BLaER1 treated with 17β-estradiol and CSF1 and Interleukin-3, amounts not matched to agents 10 nM and 100 nM (cell line): ENCODE data around the gene OXSM.

Source experiments
- H3K27ac ChIP-seq, 11 experiments: shearing (Covaris generic); formaldehyde crosslinking; 2 replicates each; pipeline ENCODE4 v1.8.1; 2022
- H3K27me3 ChIP-seq, 11 experiments: shearing (Covaris generic); formaldehyde crosslinking; 2 replicates each; pipeline ENCODE4 v1.8.1; 2022
- H3K36me3 ChIP-seq, 11 experiments: shearing (Covaris generic); formaldehyde crosslinking; 2 replicates each; pipeline ENCODE4 v1.8.1; 2022
- H3K4me1 ChIP-seq, 10 experiments: shearing (Covaris generic); formaldehyde crosslinking; 2 replicates each; pipeline ENCODE4 v1.8.1; 2022
- H3K4me2 ChIP-seq, 11 experiments: shearing (Covaris generic); formaldehyde crosslinking; 2 replicates each; pipeline ENCODE4 v1.8.1; 2022
- H3K4me3 ChIP-seq, 10 experiments: shearing (Covaris generic); formaldehyde crosslinking; 2 replicates each; pipeline ENCODE4 v1.8.1; 2022
- H3K9ac ChIP-seq, 11 experiments: shearing (Covaris generic); formaldehyde crosslinking; 2 replicates each; pipeline ENCODE4 v1.8.1; 2022
- H3K9me3 ChIP-seq, 11 experiments: shearing (Covaris generic); formaldehyde crosslinking; replicated peaks in 1 of 11; 2 replicates each; pipeline ENCODE4 v1.8.1; 2022
- H4K20me1 ChIP-seq, 11 experiments: shearing (Covaris generic); formaldehyde crosslinking; 2 replicates each; pipeline ENCODE4 v1.8.1; 2022
- Cebpa-rat ChIP-seq, 11 experiments: shearing (Covaris generic); IDR thresholded peaks; 2 replicates each; pipeline ENCODE4 v1.8.1; 2022

OXSM gene

DNA sequence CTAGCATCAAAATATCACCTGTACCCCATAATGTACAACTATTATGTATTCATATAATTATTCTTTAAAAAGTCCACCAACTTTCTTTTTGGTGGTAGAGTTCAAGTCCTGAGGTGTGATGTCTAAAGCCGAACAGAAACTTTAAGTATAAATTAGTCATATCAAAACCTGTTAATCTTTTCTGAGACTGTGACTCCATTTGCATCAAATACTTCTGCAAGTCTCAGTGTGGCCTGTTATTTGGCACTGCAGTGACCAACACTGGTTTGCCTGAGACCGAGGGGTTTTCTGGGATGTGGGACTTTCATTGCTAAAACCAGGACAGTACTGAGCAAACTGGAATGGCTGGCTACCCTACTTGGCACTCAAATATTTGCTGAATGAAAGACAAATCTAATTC is 14.0 kb upstream of the OXSM start:
- Histone ChIP-seq H3K4me2 (no peak overlapping the region), H3K4me3 (no peak overlapping the region), H3K36me3 (peaks cover 58 to 95% (median 86%) of the 10 kb centered on the region in 11 experiments), H3K9me3 (peaks cover 64 to 85% (median 79%) of the 10 kb centered on the region in 11 experiments), H3K27ac (no peak overlapping the region), H3K4me1 (peaks cover 10 to 16% (median 11%) of the 10 kb centered on the region in 10 experiments), H4K20me1 (peaks cover 3 to 13% (median 10%) of the 10 kb centered on the region in 11 experiments; a peak in 18 of 22 replicates), H3K9ac (no peak overlapping the region), H3K27me3 (no peaks in the 10 kb centered on the region)
- TF ChIP-seq Cebpa-rat (IDR thresholded peaks at IDR 0.05), result no peak

DNA sequence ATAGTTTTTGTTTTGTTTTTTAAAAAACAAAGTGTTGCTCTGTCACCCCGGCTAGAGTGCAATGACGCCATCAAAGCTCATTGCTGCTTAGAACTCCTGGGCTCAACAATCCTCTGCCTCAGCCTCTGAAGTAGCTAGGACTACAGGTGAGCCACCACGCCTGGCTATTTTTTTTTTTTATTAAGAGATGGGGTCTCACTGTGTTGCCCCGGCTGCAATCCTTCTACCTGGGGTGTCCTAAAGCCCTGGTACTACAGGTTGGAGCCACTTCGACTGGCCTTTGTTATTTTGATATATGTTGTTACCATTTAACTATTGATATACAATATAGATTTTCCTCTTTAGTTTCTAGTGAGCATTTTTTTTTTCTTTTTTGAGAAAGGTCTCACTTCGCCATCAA is 9.3 kb upstream of the OXSM start:
- H4K20me1 ChIP-seq, result peaks cover 19 to 33% (median 23%) of the 10 kb centered on the region in 11 experiments; a peak in 19 of 22 replicates
- H3K4me1 ChIP-seq, result peaks cover 36 to 45% (median 41%) of the 10 kb centered on the region in 10 experiments
- peak overlapping the region in 7 of 10 experiments; percentile 82 to 92 (median 89); a peak in 8 of 20 replicates for H3K4me3 ChIP-seq
- no peak for TF ChIP-seq Cebpa-rat (IDR thresholded peaks at IDR 0.05)
- peaks cover 19 to 38% (median 32%) of the 10 kb centered on the region in 11 experiments for H3K9me3 ChIP-seq
- H3K27me3 ChIP-seq, result no peaks in the 10 kb centered on the region
- H3K36me3 ChIP-seq, result peaks cover 30 to 48% (median 40%) of the 10 kb centered on the region in 11 experiments
- H3K27ac ChIP-seq, result no peak overlapping the region
- H3K4me2 ChIP-seq, result peak overlapping the region; percentile 89 to 97 (median 93)
- peak overlapping the region in 6 of 11 experiments; percentile 29 to 90 (median 90); a peak in 8 of 22 replicates for H3K9ac ChIP-seq

DNA sequence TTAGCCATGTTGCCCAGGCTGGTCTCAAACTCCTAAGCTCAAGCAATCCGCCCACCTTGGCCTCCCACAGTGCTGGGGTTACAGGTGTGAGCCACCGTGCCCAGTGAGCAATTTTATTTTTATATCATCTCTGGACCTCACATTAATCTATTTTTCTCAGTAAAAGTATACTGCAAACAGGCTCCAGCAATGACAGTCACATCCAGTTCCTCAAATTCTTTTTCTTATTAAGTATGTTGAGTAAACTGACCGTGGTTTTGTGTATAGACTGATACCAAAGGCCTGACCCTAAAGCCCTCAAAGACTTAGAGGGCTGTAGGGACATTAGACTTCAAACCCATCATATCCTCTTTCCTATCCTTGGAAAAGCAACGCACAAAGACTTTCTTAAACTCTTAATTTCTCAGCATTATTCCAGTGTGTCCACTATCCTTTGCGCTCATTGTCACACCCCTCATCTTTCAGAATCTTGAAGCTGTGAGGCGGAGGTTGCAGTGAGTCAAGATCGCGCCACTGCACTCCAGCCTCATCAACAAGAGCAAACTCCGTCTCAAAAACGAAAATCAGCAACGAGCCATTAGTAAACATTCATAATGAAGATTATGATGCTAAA is 8.6 kb upstream of the OXSM start:
- peak overlapping the region; percentile 78 to 92 (median 86); a peak in 18 of 20 replicates for H3K4me3 ChIP-seq
- peaks cover 36 to 49% (median 42%) of the 10 kb centered on the region in 10 experiments for H3K4me1 ChIP-seq
- TF ChIP-seq Cebpa-rat (IDR thresholded peaks at IDR 0.05), result no peak
- peak overlapping the region in 7 of 11 experiments; percentile 5 to 91 (median 84); a peak in 6 of 22 replicates for H3K27ac ChIP-seq
- no peaks in the 10 kb centered on the region for H3K27me3 ChIP-seq
- peaks cover 19 to 33% (median 23%) of the 10 kb centered on the region in 11 experiments; a peak in 19 of 22 replicates for H4K20me1 ChIP-seq
- peak overlapping the region; percentile 51 to 90 (median 89); a peak in 20 of 22 replicates for H3K9ac ChIP-seq
- H3K4me2 ChIP-seq, result peak overlapping the region; percentile 89 to 97 (median 93)
- H3K36me3 ChIP-seq, result peaks cover 23 to 42% (median 34%) of the 10 kb centered on the region in 11 experiments
- peaks cover 13 to 32% (median 26%) of the 10 kb centered on the region in 11 experiments for H3K9me3 ChIP-seq

DNA sequence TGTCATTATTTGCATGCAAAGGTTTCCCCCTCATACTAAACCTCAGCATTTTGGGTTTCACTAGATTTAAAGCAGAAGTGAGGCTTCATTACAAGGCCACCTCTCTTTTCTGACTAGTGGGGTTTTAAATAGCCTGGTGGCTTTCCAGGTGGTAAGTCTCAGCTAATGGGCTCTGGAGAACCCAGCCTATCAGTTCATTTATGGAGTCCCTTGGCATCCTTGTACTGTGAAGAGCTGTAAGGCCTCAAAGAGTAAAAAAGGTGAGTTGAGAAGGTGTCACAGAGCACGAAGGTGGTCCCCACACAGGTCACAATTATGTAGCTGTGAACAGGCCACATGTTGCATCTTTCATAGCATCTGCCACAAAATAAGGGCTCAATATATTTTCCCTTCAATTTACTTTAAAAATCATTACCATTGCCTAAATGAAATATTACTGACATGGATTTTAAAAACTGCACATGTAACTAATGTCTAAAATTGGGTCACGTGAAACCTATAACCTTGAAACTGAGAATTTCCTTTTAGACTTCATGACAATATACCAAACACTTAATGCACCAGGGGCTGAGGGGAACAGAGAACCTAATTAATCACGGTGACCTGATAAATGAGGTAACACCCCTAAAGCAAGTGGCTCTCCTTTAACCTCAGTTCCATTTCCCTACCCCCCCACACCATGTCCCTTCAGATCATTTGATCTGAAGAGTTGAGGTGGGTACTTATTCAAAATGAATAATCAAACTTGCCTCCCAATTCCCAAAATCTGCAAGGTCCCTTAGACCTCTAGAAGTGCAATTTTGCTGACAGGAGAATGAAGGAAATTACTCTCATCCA is 7.9 kb upstream of the OXSM start:
- peak overlapping the region; percentile 78 to 92 (median 86) for H3K4me3 ChIP-seq
- H3K9ac ChIP-seq, result peak overlapping the region; percentile 84 to 91 (median 89)
- H3K9me3 ChIP-seq, result peaks cover 6 to 24% (median 19%) of the 10 kb centered on the region in 11 experiments; a peak in 21 of 22 replicates
- TF ChIP-seq Cebpa-rat (IDR thresholded peaks at IDR 0.05), result no peak
- H3K36me3 ChIP-seq, result peaks cover 16 to 34% (median 26%) of the 10 kb centered on the region in 11 experiments
- peaks cover 19 to 33% (median 23%) of the 10 kb centered on the region in 11 experiments; a peak in 19 of 22 replicates for H4K20me1 ChIP-seq
- no peaks in the 10 kb centered on the region for H3K27me3 ChIP-seq
- H3K4me1 ChIP-seq, result peaks cover 36 to 57% (median 44%) of the 10 kb centered on the region in 10 experiments
- peak overlapping the region; percentile 89 to 97 (median 93) for H3K4me2 ChIP-seq
- H3K27ac ChIP-seq, result peak overlapping the region; percentile 61 to 92 (median 86); a peak in 21 of 22 replicates

DNA sequence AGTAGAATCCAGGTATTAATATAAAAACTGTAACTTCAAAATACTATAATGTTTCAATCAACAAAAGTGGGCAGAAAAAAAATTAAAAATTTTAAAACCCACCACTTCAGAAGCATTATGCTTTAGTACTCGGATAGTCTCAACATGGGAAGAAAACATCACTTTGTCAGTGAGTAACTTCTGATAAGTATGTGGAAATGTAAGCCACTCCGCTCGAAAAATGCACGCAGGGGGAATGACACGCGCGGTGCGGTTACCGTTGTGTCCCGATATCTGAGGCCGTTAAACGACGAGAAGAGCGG is 7.3 kb upstream of the OXSM start:
- Histone ChIP-seq H3K27ac (peak overlapping the region; percentile 61 to 92 (median 86)), H3K9me3 (peaks cover under 1 to 18% (median 12%) of the 10 kb centered on the region in 11 experiments; a peak in 20 of 22 replicates), H3K9ac (peak overlapping the region; percentile 84 to 91 (median 89)), H4K20me1 (peaks cover 19 to 33% (median 23%) of the 10 kb centered on the region in 11 experiments; a peak in 19 of 22 replicates), H3K4me1 (peaks cover 36 to 63% (median 47%) of the 10 kb centered on the region in 10 experiments), H3K36me3 (peaks cover 10 to 28% (median 20%) of the 10 kb centered on the region in 11 experiments), H3K27me3 (no peaks in the 10 kb centered on the region), H3K4me2 (peak overlapping the region; percentile 89 to 97 (median 93)), H3K4me3 (peak overlapping the region; percentile 78 to 92 (median 86))
- no peak for TF ChIP-seq Cebpa-rat (IDR thresholded peaks at IDR 0.05)

DNA sequence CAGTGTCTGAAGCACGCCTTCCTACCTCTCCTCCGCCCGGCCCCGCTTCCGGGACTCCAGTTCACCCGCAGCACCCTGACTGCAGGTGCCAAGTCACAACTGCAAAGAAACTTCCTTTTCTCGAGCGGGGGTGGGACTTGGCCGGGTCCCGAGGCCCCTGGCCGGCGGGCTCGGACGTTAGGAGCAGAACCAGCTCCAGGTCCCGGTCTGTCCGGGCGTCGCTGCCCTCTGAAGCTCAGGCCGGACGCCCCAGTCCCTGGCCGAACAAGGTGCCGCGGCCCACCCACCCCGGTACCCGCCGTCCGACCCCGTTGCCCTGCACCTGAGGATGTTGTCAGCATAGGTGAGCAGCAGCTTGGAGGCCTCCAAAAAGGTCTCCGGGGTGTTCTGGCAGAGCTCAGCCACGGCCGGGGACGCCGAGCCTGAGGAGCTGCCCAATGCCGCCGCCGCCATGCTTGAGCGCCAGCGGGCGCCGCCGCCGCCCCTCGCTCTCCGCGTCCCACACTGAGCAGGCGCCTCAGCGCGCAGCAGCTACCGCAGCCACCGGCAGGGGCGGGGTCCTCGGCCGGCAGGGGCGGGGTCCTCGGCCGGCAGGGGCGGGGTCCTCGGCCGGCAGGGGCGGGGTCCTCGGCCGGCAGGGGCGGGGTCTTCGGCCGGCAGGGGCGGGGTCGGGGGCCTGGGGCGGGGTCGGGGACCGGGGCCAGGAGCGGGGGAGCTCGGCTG is 6.8 kb upstream of the OXSM start, which contains the start of gene NGLY1:
Gene NGLY1 (minus strand): TSS at position 506 of the 723 bp plus-strand sequence. CDS start 53 bp downstream, at position 453.
- Histone ChIP-seq H3K27me3 (no peaks in the 10 kb centered on the region), H3K9ac (peak within 1 kb of the TSS; percentile 84 to 91 (median 90)), H3K27ac (peak within 1 kb of the TSS; percentile 80 to 95 (median 92)), H3K9me3 (peaks cover 0 to 13% (median 7%) of the 10 kb centered on the region in 11 experiments; a peak in 13 of 22 replicates), H3K36me3 (peaks cover 5 to 23% (median 15%) of the 10 kb centered on the region in 11 experiments; a peak in 21 of 22 replicates), H3K4me2 (peak within 1 kb of the TSS; percentile 89 to 97 (median 93)), H3K4me3 (peak within 1 kb of the TSS; percentile 78 to 92 (median 86)), H3K4me1 (peaks cover 36 to 68% (median 50%) of the 10 kb centered on the region in 10 experiments), H4K20me1 (peaks cover 19 to 33% (median 23%) of the 10 kb centered on the region in 11 experiments; a peak in 19 of 22 replicates)
- TF ChIP-seq Cebpa-rat (IDR thresholded peaks at IDR 0.05), result no peak

DNA sequence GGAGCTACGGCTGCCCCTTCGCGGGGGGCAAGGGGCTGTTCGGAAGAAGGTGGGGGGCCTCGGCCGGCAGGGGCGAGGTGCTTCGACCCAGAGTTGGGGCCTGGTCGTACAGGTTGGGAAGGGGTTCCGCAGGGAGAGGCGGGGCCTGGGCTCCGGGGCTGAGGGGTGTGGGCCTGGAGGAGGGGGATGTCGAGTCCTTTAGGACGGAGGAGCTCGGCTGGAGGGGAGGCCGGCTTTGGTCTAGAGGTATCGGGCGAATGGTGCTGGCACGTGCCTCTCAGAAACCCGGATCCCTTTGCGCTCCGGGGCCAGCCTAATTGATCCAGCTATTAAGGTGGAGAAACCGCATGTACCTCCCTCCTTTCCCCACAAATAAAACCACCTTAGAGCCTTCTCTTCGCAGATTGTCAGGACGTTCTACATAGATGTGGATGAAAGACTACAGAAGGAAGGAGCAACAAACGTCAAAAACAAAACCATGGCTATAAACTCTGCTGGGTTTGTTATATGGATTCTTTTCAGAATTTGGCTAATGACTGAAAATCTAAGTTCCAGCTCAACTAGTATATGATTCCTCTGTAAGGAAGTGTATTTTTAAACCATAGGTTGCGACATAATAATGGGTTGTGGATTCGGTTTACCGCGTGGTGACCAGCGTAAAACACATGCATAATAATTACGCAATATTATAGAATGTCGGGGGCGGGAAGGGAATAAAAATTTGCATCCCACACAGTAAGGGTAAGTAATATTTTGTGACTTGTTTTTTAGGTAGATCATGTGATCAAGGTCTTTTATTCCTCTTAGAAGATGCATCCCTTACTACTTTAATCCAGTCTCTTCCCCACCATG is 6.0 kb upstream of the OXSM start:
- no peaks in the 10 kb centered on the region for H3K27me3 ChIP-seq
- peak overlapping the region; percentile 80 to 95 (median 92) for H3K27ac ChIP-seq
- peak overlapping the region; percentile 78 to 92 (median 86) for H3K4me3 ChIP-seq
- peak in 8 of 11 experiments; percentile 59 to 97 (median 80); a peak in 13 of 22 replicates for TF ChIP-seq Cebpa-rat (IDR thresholded peaks at IDR 0.05)
- H4K20me1 ChIP-seq, result peaks cover 19 to 32% (median 23%) of the 10 kb centered on the region in 11 experiments; a peak in 19 of 22 replicates
- H3K4me1 ChIP-seq, result peaks cover 41 to 76% (median 58%) of the 10 kb centered on the region in 10 experiments
- peak overlapping the region; percentile 83 to 91 (median 89) for H3K9ac ChIP-seq
- peaks cover 0 to 15% (median 7%) of the 10 kb centered on the region in 11 experiments; a peak in 16 of 22 replicates for H3K36me3 ChIP-seq
- H3K4me2 ChIP-seq, result peak overlapping the region; percentile 71 to 95 (median 84)
- H3K9me3 ChIP-seq, result peaks cover 0 to 6% (median 2%) of the 10 kb centered on the region in 11 experiments; a peak in 4 of 22 replicates
